ENCODE data around the gene COL5A1.

- TF ChIP-seq CTCF (IDR thresholded peaks at IDR 0.05) (no peak), EZH2phosphoT487 (IDR thresholded peaks at IDR 0.05) (no peak), EZH2 (IDR thresholded peaks at IDR 0.05) (no peak)
Measured at GRCh38 chr9:134690301-134690751, 48.7 kb downstream of the COL5A1 start.
